PC-9 (cell line): ENCODE data around the gene CNGA4. TPM values are rescaled to one million over a fixed set of nuclear protein-coding genes. Genes with fewer than 3 reads are reported as not detected.

Experiments used
- BruUV-seq: library from RNA; stranded (reverse); fragments of 400-500 nt; replicated peaks from 2 replicates; lab custom pipeline; 2021; lab: Mats Ljungman, UMichigan
- CTCF ChIA-PET: fragments of 300-600 bp; sonication (Branson Sonifier 250); formaldehyde crosslinking; loops from one replicate; lab custom pipeline; 2022; ENCODE audit warnings: antibody characterized with exemption; lab: Charles Lee
- POLR2A ChIA-PET: fragments of 300-600 bp; sonication (Branson Sonifier 250); formaldehyde crosslinking; loops from one replicate; lab custom pipeline; 2022; ENCODE audit warnings: antibody characterized with exemption; ENCODE audit not compliant: unreplicated experiment; lab: Charles Lee
- DNase-seq, 2 experiments: peaks; one replicate each; pipeline versions ENCODE4 v3.0.0 to v3.0.0-alpha.2; 2015 to 2022; ENCODE audit warnings: mixed read lengths in 1 of 2
- H2AFZ ChIP-seq: fragments of 200-600 bp; sonication (generic); 2 replicates; pipeline ENCODE4 v1.8.1; 2017; ENCODE audit warnings: antibody characterized with exemption
- H3F3A ChIP-seq: fragments of 200-600 bp; sonication (generic); 2 replicates; pipeline ENCODE4 v1.8.1; 2017; ENCODE audit warnings: antibody characterized with exemption, mild to moderate bottlenecking, low read depth; ENCODE audit not compliant: insufficient read depth
- H3K27ac ChIP-seq: fragments of 200-600 bp; sonication (generic); 2 replicates; pipeline ENCODE4 v1.6.1; 2016; ENCODE audit warnings: mixed run types
- H3K27me3 ChIP-seq: fragments of 200-600 bp; sonication (generic); 2 replicates; pipeline ENCODE4 v1.6.1; 2016; ENCODE audit warnings: low read depth, mixed run types; ENCODE audit not compliant: insufficient read depth
- H3K36me3 ChIP-seq: fragments of 200-600 bp; sonication (generic); 2 replicates; pipeline ENCODE4 v1.6.1; 2016; ENCODE audit warnings: low read depth, mixed run types
- H3K4me1 ChIP-seq: fragments of 200-600 bp; sonication (generic); replicated peaks from 2 replicates; pipeline ENCODE4 v1.6.1; 2016; ENCODE audit warnings: mixed run types; ENCODE audit not compliant: insufficient read depth
- H3K4me2 ChIP-seq: fragments of 200-600 bp; sonication (generic); 2 replicates; pipeline ENCODE4 v1.6.1; 2017; ENCODE audit warnings: mixed run types
- H3K4me3 ChIP-seq: fragments of 200-600 bp; sonication (generic); 2 replicates; pipeline ENCODE4 v1.6.1; 2016; ENCODE audit warnings: mixed run types
- H3K79me2 ChIP-seq: fragments of 200-600 bp; sonication (generic); 2 replicates; pipeline ENCODE4 v1.6.1; 2017; ENCODE audit warnings: low read depth, mixed run types
- H3K9me2 ChIP-seq: fragments of 200-600 bp; sonication (generic); 2 replicates; pipeline ENCODE4 v1.8.1; 2017; ENCODE audit warnings: mild to moderate bottlenecking; ENCODE audit not compliant: insufficient read depth
- H3K9me3 ChIP-seq: fragments of 200-600 bp; sonication (generic); 2 replicates; pipeline ENCODE4 v1.8.1; 2016; ENCODE audit warnings: low read depth; ENCODE audit not compliant: insufficient read depth
- H4K20me1 ChIP-seq: fragments of 200-600 bp; sonication (generic); 2 replicates; pipeline ENCODE4 v1.8.1; 2017; ENCODE audit not compliant: insufficient read depth
- CTCF ChIP-seq: fragments of 200-600 bp; sonication (generic); conservative IDR thresholded peaks from 2 replicates; pipeline ENCODE4 v1.6.1; 2017; ENCODE audit warnings: mixed run types, antibody characterized with exemption, mild to moderate bottlenecking, moderate library complexity
- EZH2 ChIP-seq: fragments of 200-600 bp; sonication (generic); IDR thresholded peaks from 2 replicates; pipeline ENCODE4 v1.8.0; 2017; ENCODE audit warnings: antibody characterized with exemption, low read depth
- intact Hi-C: fragments of 100-400 bp; cut with micrococcal nuclease; formaldehyde crosslinking; loops from one replicate; pipeline ENCODE4 v1.10.0; 2022; ENCODE audit not compliant: unreplicated experiment
- total RNA-seq: library from RNA; stranded (reverse); gene quantifications from 2 replicates; pipeline ENCODE4 v1.2.3, GENCODE V29; 2021

The CNGA4 gene
- total RNA-seq, 1 experiment from 2014 or later, result 0.20 TPM

GRCh38 chr11:6283453-6284023 is 44.6 kb downstream of the CNGA4 start:
- no peak overlapping the region for H3K4me3 ChIP-seq
- no peak overlapping the region for H3K27ac ChIP-seq
- no peaks in the 10 kb centered on the region for H3K9me2 ChIP-seq
- ChIA-PET CTCF (no interaction called here), POLR2A (no interaction called here)
- no peak overlapping the region for H2AFZ ChIP-seq
- intact Hi-C loops, result loop anchor here (5.0 kb wide), 1 partner anchor 69 kb away; no protein-coding TSS in a partner anchor
- H3K4me2 ChIP-seq, result no peak overlapping the region
- H3F3A ChIP-seq, result no peaks in the 10 kb centered on the region
- H3K36me3 ChIP-seq, result no peaks in the 10 kb centered on the region
- TF ChIP-seq CTCF (no peak), EZH2 (no peak)
- no TSS peak for BruUV-seq
- H4K20me1 ChIP-seq, result no peaks in the 10 kb centered on the region
- no peak for DNase-seq
- H3K4me1 ChIP-seq, result peaks cover 10% of the 10 kb centered on the region
- no peaks in the 10 kb centered on the region for H3K27me3 ChIP-seq
- H3K9me3 ChIP-seq, result no peaks in the 10 kb centered on the region
- H3K79me2 ChIP-seq, result no peaks in the 10 kb centered on the region

GRCh38 chr11:6284250-6284649 is 45.4 kb downstream of the CNGA4 start:
- CTCF ChIA-PET, result no interaction called here
- Histone ChIP-seq H3K9me2 (no peaks in the 10 kb centered on the region), H3K27ac (no peak overlapping the region), H3K4me1 (peaks cover 16% of the 10 kb centered on the region), H3F3A (no peaks in the 10 kb centered on the region), H3K4me2 (no peak overlapping the region), H3K4me3 (no peak overlapping the region), H3K9me3 (no peaks in the 10 kb centered on the region), H3K27me3 (no peaks in the 10 kb centered on the region), H3K79me2 (no peaks in the 10 kb centered on the region), H4K20me1 (no peaks in the 10 kb centered on the region), H2AFZ (no peak overlapping the region), H3K36me3 (no peaks in the 10 kb centered on the region)
- no peak for DNase-seq
- intact Hi-C loops, result loop anchor here (5.0 kb wide), 1 partner anchor 68 kb away; no protein-coding TSS in a partner anchor
- TF ChIP-seq EZH2 (no peak), CTCF (no peak)
- POLR2A ChIA-PET, result no interaction called here
- no TSS peak for BruUV-seq

GRCh38 chr11:6285019-6285418 is 46.1 kb downstream of the CNGA4 start:
- Histone ChIP-seq H3K27me3 (no peaks in the 10 kb centered on the region), H3K9me2 (no peaks in the 10 kb centered on the region), H3K27ac (no peak overlapping the region), H3K36me3 (no peaks in the 10 kb centered on the region), H2AFZ (no peak overlapping the region), H3K79me2 (no peaks in the 10 kb centered on the region), H3K9me3 (no peaks in the 10 kb centered on the region), H3K4me2 (no peak overlapping the region), H3F3A (no peaks in the 10 kb centered on the region), H4K20me1 (no peaks in the 10 kb centered on the region), H3K4me3 (no peak overlapping the region), H3K4me1 (peaks cover 16% of the 10 kb centered on the region)
- TF ChIP-seq EZH2, result no peak
- TF ChIP-seq CTCF, result no peak
- ChIA-PET CTCF (no interaction called here), POLR2A (no interaction called here)
- intact Hi-C loops, result no loop called here
- BruUV-seq, result no TSS peak
- no peak for DNase-seq

Other genes starting within 250 kb of the CNGA4 start
- not detected in 2 replicates for gene OR56A4, start 232.1 kb upstream of the CNGA4 start, total RNA-seq
- gene OR56A1, start 208.3 kb upstream of the CNGA4 start, total RNA-seq, result not detected in 2 replicates
- gene OR56B4, start 131.4 kb upstream of the CNGA4 start, total RNA-seq, result not detected in 2 replicates
- not detected in 2 replicates for gene OR52B2, start 68.8 kb upstream of the CNGA4 start, total RNA-seq
- gene OR52W1, start 39.9 kb upstream of the CNGA4 start, total RNA-seq, result not detected in 2 replicates
- not detected in 2 replicates for gene C11orf42, start 33.5 kb upstream of the CNGA4 start, total RNA-seq
- 21.5 and 22.7 TPM in 2 replicates for gene FHIP1B, start 4.5 kb upstream of the CNGA4 start, total RNA-seq
- not detected in 2 replicates for gene CCKBR, start 20.7 kb downstream of the CNGA4 start, total RNA-seq
- 25.7 and 26.0 TPM in 2 replicates for gene CAVIN3, start 81.4 kb downstream of the CNGA4 start, total RNA-seq
- gene SMPD1, start 151.4 kb downstream of the CNGA4 start, total RNA-seq, result 7.2 and 9.2 TPM in 2 replicates
- gene APBB1, start 180.0 kb downstream of the CNGA4 start, total RNA-seq, result 0.90 and 1.4 TPM in 2 replicates
- 0.68 TPM in 1 of 2 replicates, not detected in the other for gene HPX, start 201.9 kb downstream of the CNGA4 start, total RNA-seq
- gene TRIM3, start 234.9 kb downstream of the CNGA4 start, total RNA-seq, result 7.1 and 9.0 TPM in 2 replicates
- gene ARFIP2, start 242.2 kb downstream of the CNGA4 start, total RNA-seq, result 42.7 and 49.5 TPM in 2 replicates
- gene TIMM10B, start 242.4 kb downstream of the CNGA4 start, total RNA-seq, result 18.5 and 22.3 TPM in 2 replicates